H9 (cell line): Measurements from ENCODE around the gene MTMR8. TPM values are rescaled to one million over a fixed set of nuclear protein-coding genes. Genes with fewer than 3 reads are reported as not detected.

Experiments used
- DNase-seq: peaks from one replicate; pipeline ENCODE4 v3.0.0-alpha.2; 2017
- H2AFZ ChIP-seq: one replicate; pipeline ENCODE4 v1.6.1; 2013; ENCODE audit warnings: mild to moderate bottlenecking, low read length, control low read depth, moderate library complexity
- H2AK5ac ChIP-seq: 2 replicates; pipeline ENCODE4 v1.6.1; 2013; ENCODE audit warnings: low read length, control low read depth, mixed read lengths; ENCODE audit not compliant: insufficient read length
- H2BK120ac ChIP-seq: one replicate; pipeline ENCODE4 v1.6.1; 2013; ENCODE audit warnings: low read depth, mild to moderate bottlenecking, low read length, control low read depth, inconsistent platforms; ENCODE audit not compliant: poor library complexity, severe bottlenecking
- H2BK12ac ChIP-seq: 2 replicates; pipeline ENCODE4 v1.6.1; 2013; ENCODE audit warnings: low read length, control low read depth, mixed read lengths, low read depth; ENCODE audit not compliant: insufficient read length
- H2BK15ac ChIP-seq: 2 replicates; pipeline ENCODE4 v1.6.1; 2013; ENCODE audit warnings: low read depth, low read length, control low read depth
- H2BK20ac ChIP-seq: one replicate; pipeline ENCODE4 v1.6.1; 2013; ENCODE audit warnings: low read depth, mild to moderate bottlenecking, low read length, control low read depth, inconsistent platforms; ENCODE audit not compliant: poor library complexity, severe bottlenecking
- H2BK5ac ChIP-seq: 2 replicates; pipeline ENCODE4 v1.6.1; 2013; ENCODE audit warnings: low read length, control low read depth, mixed read lengths; ENCODE audit not compliant: insufficient read length
- H3K14ac ChIP-seq: 2 replicates; pipeline ENCODE4 v1.6.1; 2013; ENCODE audit warnings: low read length, control low read depth; ENCODE audit not compliant: insufficient read depth
- H3K18ac ChIP-seq: 2 replicates; pipeline ENCODE4 v1.6.1; 2013; ENCODE audit warnings: low read depth, mild to moderate bottlenecking, mixed read lengths, low read length, control low read depth; ENCODE audit not compliant: insufficient read length
- H3K23ac ChIP-seq: 2 replicates; pipeline ENCODE4 v1.6.1; 2013; ENCODE audit warnings: low read length, control low read depth, mixed read lengths, low read depth; ENCODE audit not compliant: insufficient read length
- H3K23me2 ChIP-seq: 2 replicates; pipeline ENCODE4 v1.6.1; 2013; ENCODE audit warnings: low read depth, mild to moderate bottlenecking, mixed read lengths, low read length, control low read depth; ENCODE audit not compliant: insufficient read length, poor library complexity, severe bottlenecking
- H3K27ac ChIP-seq: 2 replicates; pipeline ENCODE4 v1.5.1; 2013; ENCODE audit warnings: low read length, control low read depth, mixed read lengths, low read depth; ENCODE audit not compliant: insufficient read length
- H3K27me3 ChIP-seq: 2 replicates; pipeline ENCODE4 v1.6.1; 2013; ENCODE audit warnings: low read length, control low read depth, inconsistent platforms; ENCODE audit not compliant: insufficient read depth
- H3K4ac ChIP-seq: 2 replicates; pipeline ENCODE4 v1.6.1; 2013; ENCODE audit warnings: low read depth, mild to moderate bottlenecking, control low read depth, inconsistent platforms, low read length, moderate library complexity
- H3K4me1 ChIP-seq: 2 replicates; pipeline ENCODE4 v1.6.1; 2013; ENCODE audit warnings: low read length, control low read depth, inconsistent platforms; ENCODE audit not compliant: insufficient read depth
- H3K4me2 ChIP-seq: 2 replicates; pipeline ENCODE4 v1.6.1; 2013; ENCODE audit warnings: low read length, control low read depth, mixed read lengths; ENCODE audit not compliant: insufficient read length, insufficient read depth
- H3K56ac ChIP-seq: 2 replicates; pipeline ENCODE4 v1.6.1; 2013; ENCODE audit warnings: low read depth, mild to moderate bottlenecking, mixed read lengths, low read length, control low read depth; ENCODE audit not compliant: insufficient read length
- H3K79me1 ChIP-seq: 2 replicates; pipeline ENCODE4 v1.6.1; 2013; ENCODE audit warnings: low read depth, mild to moderate bottlenecking, moderate library complexity, low read length, control low read depth, inconsistent platforms; ENCODE audit not compliant: insufficient read depth, poor library complexity, severe bottlenecking
- H3K79me2 ChIP-seq: 2 replicates; pipeline ENCODE4 v1.6.1; 2013; ENCODE audit warnings: low read length, control low read depth, inconsistent platforms; ENCODE audit not compliant: insufficient read depth
- H3K9ac ChIP-seq: 2 replicates; pipeline ENCODE4 v1.6.1; 2013; ENCODE audit warnings: low read length, control low read depth, mixed read lengths; ENCODE audit not compliant: insufficient read length; ENCODE audit errors: extremely low read depth
- H3K9me3 ChIP-seq: one replicate; pipeline ENCODE4 v1.6.1; 2013; ENCODE audit warnings: low read depth, low read length, inconsistent platforms; ENCODE audit not compliant: control insufficient read depth
- H3T11ph ChIP-seq: one replicate; pipeline ENCODE4 v1.6.1; 2013; ENCODE audit warnings: mild to moderate bottlenecking, low read length, control low read depth, inconsistent platforms
- H4K20me1 ChIP-seq: one replicate; pipeline ENCODE4 v1.6.1; 2013; ENCODE audit not compliant: control insufficient read depth, insufficient read length, insufficient read depth
- H4K5ac ChIP-seq: 2 replicates; pipeline ENCODE4 v1.6.1; 2013; ENCODE audit warnings: low read depth, mild to moderate bottlenecking, mixed read lengths, low read length, control low read depth; ENCODE audit not compliant: insufficient read length
- H4K8ac ChIP-seq: replicated peaks from 2 replicates; pipeline ENCODE4 v1.6.1; 2013; ENCODE audit warnings: low read length, control low read depth, mixed read lengths, low read depth; ENCODE audit not compliant: insufficient read length
- H4K91ac ChIP-seq: 2 replicates; pipeline ENCODE4 v1.6.1; 2013; ENCODE audit warnings: low read depth, mild to moderate bottlenecking, moderate library complexity, mixed read lengths, low read length, control low read depth; ENCODE audit not compliant: insufficient read length
- H3K27ac Mint-ChIP-seq, 3 experiments: 2 replicates in 2 of 3; 3 replicates in 1 of 3; pipeline ENCODE4 v1.8.0; 2020 to 2021; ENCODE audit warnings: mixed read lengths in 3 of 3, mild to moderate bottlenecking in 1 of 3, moderate library complexity in 1 of 3
- H3K27me3 Mint-ChIP-seq: 2 replicates; pipeline ENCODE4 v1.8.0; 2021; ENCODE audit warnings: low read depth, mild to moderate bottlenecking, moderate library complexity, mixed read lengths
- H3K36me3 Mint-ChIP-seq, 3 experiments: 2 replicates in 2 of 3; 3 replicates in 1 of 3; pipeline ENCODE4 v1.8.0; 2020 to 2021; ENCODE audit warnings: low read depth in 3 of 3, mixed read lengths in 3 of 3; ENCODE audit not compliant: insufficient read depth in 1 of 3
- H3K4me1 Mint-ChIP-seq, 2 experiments: 2 replicates each; pipeline ENCODE4 v1.8.0; 2020; ENCODE audit warnings: mixed read lengths in 2 of 2
- H3K4me3 Mint-ChIP-seq, 2 experiments: 2 replicates in 1 of 2; 3 replicates in 1 of 2; pipeline ENCODE4 v1.8.0; 2020 to 2021; ENCODE audit warnings: mild to moderate bottlenecking in 2 of 2, mixed read lengths in 2 of 2, moderate library complexity in 1 of 2
- H3K9me3 Mint-ChIP-seq, 2 experiments: 2 replicates in 1 of 2; 3 replicates in 1 of 2; pipeline ENCODE4 v1.8.0; 2020; ENCODE audit warnings: mild to moderate bottlenecking in 2 of 2, mixed read lengths in 2 of 2, moderate library complexity in 1 of 2
- WGBS: extraction: QIAGEN DNeasy Blood & Tissue Kit; methylation state at CpG from one replicate; pipeline ENCODE4 v1.1.7; 2013; ENCODE audit warnings: missing lambda C conversion rate, low lambda C conversion rate, mixed read lengths; ENCODE audit not compliant: insufficient read length; ENCODE audit errors: extremely low coverage; 5-methylcytosine and 5-hydroxymethylcytosine counted together
- total RNA-seq: library from RNA; stranded (reverse); gene quantifications from 2 replicates; pipeline ENCODE4 v1.2.1, GENCODE V29; 2021
- TF ChIP-seq, protein P1 (sequence below): fragments of 200-600 bp; sonication (generic); conservative IDR thresholded peaks from 3 replicates; pipeline ENCODE4 v1.8.0; 2021; ENCODE audit warnings: antibody characterized with exemption, mild to moderate bottlenecking

The MTMR8 gene
- total RNA-seq, 1 experiment from 2014 or later = 5.2 TPM

DNA sequence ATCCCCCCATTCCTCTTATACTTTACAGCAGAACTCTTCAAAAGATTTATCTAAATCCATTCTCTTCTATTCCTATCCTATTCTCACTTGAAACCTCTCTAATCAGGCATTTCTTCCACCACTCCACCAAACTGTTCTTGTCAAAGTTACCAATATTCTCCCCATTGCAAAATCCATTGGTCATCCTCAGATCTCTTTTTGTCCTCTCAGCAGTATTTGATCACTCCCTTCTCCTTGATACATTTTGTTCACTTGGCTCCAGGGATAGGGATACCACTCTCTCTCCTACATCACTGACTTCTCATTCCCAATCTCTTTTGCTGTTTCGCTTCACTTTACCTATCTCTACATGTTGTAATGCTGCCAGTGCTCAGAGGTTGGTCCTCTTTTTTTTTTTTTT lies 2.8 kb upstream of the MTMR8 start:
- H3K27ac ChIP-seq = no peak overlapping the region
- WGBS = no CpG with 5 or more reads among the region's 1 CpG
- H2BK15ac ChIP-seq = no peak overlapping the region
- no peaks in the 10 kb centered on the region for H3K27me3 ChIP-seq
- no peak overlapping the region for H3K18ac ChIP-seq
- no peak overlapping the region for H4K8ac ChIP-seq
- H3K79me1 ChIP-seq = no peaks in the 10 kb centered on the region
- H2BK20ac ChIP-seq = no peak overlapping the region
- H2BK5ac ChIP-seq = no peak overlapping the region
- TF ChIP-seq, protein P1, sequence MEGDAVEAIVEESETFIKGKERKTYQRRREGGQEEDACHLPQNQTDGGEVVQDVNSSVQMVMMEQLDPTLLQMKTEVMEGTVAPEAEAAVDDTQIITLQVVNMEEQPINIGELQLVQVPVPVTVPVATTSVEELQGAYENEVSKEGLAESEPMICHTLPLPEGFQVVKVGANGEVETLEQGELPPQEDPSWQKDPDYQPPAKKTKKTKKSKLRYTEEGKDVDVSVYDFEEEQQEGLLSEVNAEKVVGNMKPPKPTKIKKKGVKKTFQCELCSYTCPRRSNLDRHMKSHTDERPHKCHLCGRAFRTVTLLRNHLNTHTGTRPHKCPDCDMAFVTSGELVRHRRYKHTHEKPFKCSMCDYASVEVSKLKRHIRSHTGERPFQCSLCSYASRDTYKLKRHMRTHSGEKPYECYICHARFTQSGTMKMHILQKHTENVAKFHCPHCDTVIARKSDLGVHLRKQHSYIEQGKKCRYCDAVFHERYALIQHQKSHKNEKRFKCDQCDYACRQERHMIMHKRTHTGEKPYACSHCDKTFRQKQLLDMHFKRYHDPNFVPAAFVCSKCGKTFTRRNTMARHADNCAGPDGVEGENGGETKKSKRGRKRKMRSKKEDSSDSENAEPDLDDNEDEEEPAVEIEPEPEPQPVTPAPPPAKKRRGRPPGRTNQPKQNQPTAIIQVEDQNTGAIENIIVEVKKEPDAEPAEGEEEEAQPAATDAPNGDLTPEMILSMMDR = no peak
- H4K20me1 ChIP-seq = no peaks in the 10 kb centered on the region
- no peak overlapping the region for H3K56ac ChIP-seq
- H3K9me3 Mint-ChIP-seq = peaks cover 69% of the 10 kb centered on the region in 2 experiments
- H3K9me3 ChIP-seq = peaks cover 28% of the 10 kb centered on the region
- no peak overlapping the region for H3T11ph ChIP-seq
- peaks cover 5 to 11% (median 6%) of the 10 kb centered on the region in 3 experiments; a peak in 4 of 7 replicates for H3K36me3 Mint-ChIP-seq
- no peak overlapping the region for H3K14ac ChIP-seq
- no peak overlapping the region; a peak in 1 of 7 replicates for H3K27ac Mint-ChIP-seq
- no peak overlapping the region for H3K9ac ChIP-seq
- H3K4me2 ChIP-seq = no peak overlapping the region
- H4K5ac ChIP-seq = no peak overlapping the region
- no peak overlapping the region for H2AK5ac ChIP-seq
- no peak for DNase-seq
- H3K27me3 Mint-ChIP-seq = peaks cover 4% of the 10 kb centered on the region
- no peak overlapping the region for H2BK120ac ChIP-seq
- no peak overlapping the region for H4K91ac ChIP-seq
- H3K4me1 Mint-ChIP-seq = peaks cover 3 to 17% of the 10 kb centered on the region in 2 experiments
- H3K4me3 Mint-ChIP-seq = no peak overlapping the region
- H3K23ac ChIP-seq = no peak overlapping the region
- H3K23me2 ChIP-seq = peaks cover 11% of the 10 kb centered on the region
- H2BK12ac ChIP-seq = no peak overlapping the region
- H3K4me1 ChIP-seq = no peaks in the 10 kb centered on the region
- no peaks in the 10 kb centered on the region for H3K79me2 ChIP-seq
- no peak overlapping the region for H3K4ac ChIP-seq
- no peak overlapping the region for H2AFZ ChIP-seq
